Measurements from ENCODE around the gene OTOP2. TPM values are rescaled to one million over a fixed set of nuclear protein-coding genes. Genes with fewer than 3 reads are reported as not detected.

Gene OTOP2
- total RNA-seq, 1 donor from 2014 or later: not detected

DNA sequence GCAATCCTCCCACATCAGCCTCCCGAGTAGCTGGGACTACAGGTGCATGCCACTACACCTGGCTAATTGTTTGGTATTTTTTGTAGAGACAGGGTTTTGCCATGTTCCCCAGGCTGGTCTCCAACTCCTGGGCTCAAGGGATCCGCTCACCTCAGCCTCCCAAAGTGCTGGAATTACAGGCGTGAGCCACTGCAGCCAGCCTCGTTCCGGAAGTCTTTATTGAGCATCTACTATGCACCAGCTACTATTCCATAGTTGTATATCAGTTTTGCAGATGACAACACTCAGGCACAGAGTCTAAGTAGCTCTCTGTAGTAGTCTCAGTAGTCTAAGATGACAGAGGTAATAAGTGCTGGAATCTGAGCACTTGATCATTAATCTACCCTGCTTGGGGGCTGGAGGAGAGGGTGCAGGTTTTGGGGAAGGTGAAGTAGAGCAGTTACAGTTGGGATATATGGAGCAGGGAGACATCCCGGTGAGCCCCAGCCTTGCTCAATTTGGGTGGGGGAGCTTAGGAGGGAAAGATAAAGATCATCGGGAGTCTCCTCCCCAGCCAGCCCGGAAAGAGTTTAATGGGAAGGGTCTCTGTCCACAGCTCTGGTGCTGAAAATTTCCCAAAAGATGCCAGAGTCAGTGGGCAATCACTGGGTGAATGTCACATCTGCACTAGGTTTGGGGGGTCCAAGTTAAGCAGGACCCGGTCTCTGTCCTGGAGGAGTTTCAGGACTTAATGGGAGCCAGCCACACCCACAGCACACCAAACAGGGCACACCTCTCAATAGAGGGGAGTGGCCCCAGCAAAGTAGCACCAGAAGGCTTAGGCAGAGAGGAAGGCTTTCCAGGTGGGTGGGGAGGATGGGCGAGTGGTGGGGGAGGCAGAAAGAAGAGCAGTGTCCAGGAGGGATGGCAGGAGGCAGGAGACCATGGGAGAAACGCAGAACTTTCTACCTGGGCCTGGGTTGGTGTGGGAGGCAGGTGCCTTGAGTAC, 13.3 kb downstream of the OTOP2 start:
- Mint-ChIP-seq H3K9me3 (ENCODE audit: unreplicated experiment) (no peaks in the 10 kb centered on the region), H3K4me1 (ENCODE audit: low read depth, unreplicated experiment) (peaks cover 7% of the 10 kb centered on the region), H3K27me3 (ENCODE audit: unreplicated experiment) (peaks cover 29% of the 10 kb centered on the region), H3K36me3 (ENCODE audit: unreplicated experiment) (no peaks in the 10 kb centered on the region), H3K4me3 (ENCODE audit: unreplicated experiment) (no peak overlapping the region), H3K27ac (ENCODE audit: unreplicated experiment) (no peak overlapping the region)
- TF ChIP-seq, protein P1, sequence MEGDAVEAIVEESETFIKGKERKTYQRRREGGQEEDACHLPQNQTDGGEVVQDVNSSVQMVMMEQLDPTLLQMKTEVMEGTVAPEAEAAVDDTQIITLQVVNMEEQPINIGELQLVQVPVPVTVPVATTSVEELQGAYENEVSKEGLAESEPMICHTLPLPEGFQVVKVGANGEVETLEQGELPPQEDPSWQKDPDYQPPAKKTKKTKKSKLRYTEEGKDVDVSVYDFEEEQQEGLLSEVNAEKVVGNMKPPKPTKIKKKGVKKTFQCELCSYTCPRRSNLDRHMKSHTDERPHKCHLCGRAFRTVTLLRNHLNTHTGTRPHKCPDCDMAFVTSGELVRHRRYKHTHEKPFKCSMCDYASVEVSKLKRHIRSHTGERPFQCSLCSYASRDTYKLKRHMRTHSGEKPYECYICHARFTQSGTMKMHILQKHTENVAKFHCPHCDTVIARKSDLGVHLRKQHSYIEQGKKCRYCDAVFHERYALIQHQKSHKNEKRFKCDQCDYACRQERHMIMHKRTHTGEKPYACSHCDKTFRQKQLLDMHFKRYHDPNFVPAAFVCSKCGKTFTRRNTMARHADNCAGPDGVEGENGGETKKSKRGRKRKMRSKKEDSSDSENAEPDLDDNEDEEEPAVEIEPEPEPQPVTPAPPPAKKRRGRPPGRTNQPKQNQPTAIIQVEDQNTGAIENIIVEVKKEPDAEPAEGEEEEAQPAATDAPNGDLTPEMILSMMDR (IDR thresholded peaks at IDR 0.05; ENCODE audit: partially characterized antibody, unreplicated experiment): no peak
- DNase-seq: no peak

DNA sequence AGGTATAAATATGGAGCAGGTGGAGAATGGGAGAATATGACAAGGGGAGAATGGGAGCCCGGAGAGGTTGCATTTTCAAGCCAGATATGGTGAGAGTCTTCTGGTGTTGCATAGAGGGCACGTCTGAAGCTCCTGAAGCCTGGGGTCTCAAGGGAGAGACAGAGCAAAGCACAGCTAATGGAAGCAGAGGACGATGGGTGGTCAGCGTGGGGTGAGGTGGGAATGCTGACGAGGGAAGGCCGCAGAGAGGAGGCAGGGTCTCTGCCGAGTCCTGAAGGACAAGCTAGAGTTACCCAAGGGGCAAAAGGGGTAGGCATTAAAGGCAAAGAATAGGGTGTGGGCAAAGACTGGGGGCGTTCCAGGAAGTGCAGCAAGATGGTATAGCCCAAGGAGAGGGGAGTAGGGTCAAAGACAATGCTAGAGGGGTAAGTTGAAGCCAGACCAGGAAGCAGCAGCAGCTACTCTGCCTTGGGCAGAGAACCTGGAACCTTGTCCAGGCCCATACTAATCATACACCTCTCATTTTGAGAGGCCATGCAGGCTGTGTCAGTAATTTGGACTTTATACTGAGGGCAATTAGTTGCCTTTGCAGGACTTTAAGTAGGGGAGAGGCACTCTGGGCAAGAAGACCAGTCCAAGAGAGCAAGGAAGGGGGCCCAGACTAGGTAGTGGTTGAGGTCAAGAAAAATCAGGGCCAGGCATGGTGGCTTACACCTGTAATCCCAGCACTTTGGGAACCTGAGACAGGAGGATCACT, 14.3 kb downstream of the OTOP2 start:
- no peaks in the 10 kb centered on the region for H3K36me3 Mint-ChIP-seq (ENCODE audit: unreplicated experiment)
- peaks cover 25% of the 10 kb centered on the region for H3K27me3 Mint-ChIP-seq (ENCODE audit: unreplicated experiment)
- peak overlapping the region; percentile 21 for H3K4me3 Mint-ChIP-seq (ENCODE audit: unreplicated experiment)
- H3K4me1 Mint-ChIP-seq (ENCODE audit: low read depth, unreplicated experiment): peaks cover 4% of the 10 kb centered on the region
- no peak for DNase-seq
- TF ChIP-seq, protein P1 (IDR thresholded peaks at IDR 0.05; ENCODE audit: partially characterized antibody, unreplicated experiment): no peak
- no peak overlapping the region for H3K27ac Mint-ChIP-seq (ENCODE audit: unreplicated experiment)
- no peaks in the 10 kb centered on the region for H3K9me3 Mint-ChIP-seq (ENCODE audit: unreplicated experiment)

DNA sequence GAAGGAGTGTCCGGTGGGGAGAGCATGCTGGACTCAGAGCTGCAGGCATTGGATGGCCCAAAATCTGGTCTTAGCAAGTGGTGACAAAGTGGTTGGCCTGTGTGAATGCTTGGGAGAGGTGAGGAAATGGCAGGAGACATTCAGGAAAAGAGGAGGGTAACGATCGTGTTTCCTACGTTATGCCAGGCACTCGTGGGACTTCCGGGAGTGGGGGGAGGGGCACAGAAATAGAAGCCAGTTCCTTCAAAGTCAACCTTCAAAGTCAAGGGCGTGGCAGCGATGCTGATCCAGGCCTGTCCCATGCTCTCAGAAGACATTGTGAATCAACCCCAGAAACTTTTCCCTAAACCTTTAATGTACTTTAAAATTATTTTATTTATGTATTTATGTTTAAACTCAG, 15.5 kb downstream of the OTOP2 start:
- H3K4me3 Mint-ChIP-seq (ENCODE audit: unreplicated experiment): no peak overlapping the region
- no peak overlapping the region for H3K27ac Mint-ChIP-seq (ENCODE audit: unreplicated experiment)
- TF ChIP-seq, protein P1 (IDR thresholded peaks at IDR 0.05; ENCODE audit: partially characterized antibody, unreplicated experiment): no peak
- H3K4me1 Mint-ChIP-seq (ENCODE audit: low read depth, unreplicated experiment): peaks cover 2% of the 10 kb centered on the region
- no peak for DNase-seq
- peaks cover 1% of the 10 kb centered on the region for H3K9me3 Mint-ChIP-seq (ENCODE audit: unreplicated experiment)
- H3K27me3 Mint-ChIP-seq (ENCODE audit: unreplicated experiment): peaks cover 24% of the 10 kb centered on the region
- H3K36me3 Mint-ChIP-seq (ENCODE audit: unreplicated experiment): no peaks in the 10 kb centered on the region

DNA sequence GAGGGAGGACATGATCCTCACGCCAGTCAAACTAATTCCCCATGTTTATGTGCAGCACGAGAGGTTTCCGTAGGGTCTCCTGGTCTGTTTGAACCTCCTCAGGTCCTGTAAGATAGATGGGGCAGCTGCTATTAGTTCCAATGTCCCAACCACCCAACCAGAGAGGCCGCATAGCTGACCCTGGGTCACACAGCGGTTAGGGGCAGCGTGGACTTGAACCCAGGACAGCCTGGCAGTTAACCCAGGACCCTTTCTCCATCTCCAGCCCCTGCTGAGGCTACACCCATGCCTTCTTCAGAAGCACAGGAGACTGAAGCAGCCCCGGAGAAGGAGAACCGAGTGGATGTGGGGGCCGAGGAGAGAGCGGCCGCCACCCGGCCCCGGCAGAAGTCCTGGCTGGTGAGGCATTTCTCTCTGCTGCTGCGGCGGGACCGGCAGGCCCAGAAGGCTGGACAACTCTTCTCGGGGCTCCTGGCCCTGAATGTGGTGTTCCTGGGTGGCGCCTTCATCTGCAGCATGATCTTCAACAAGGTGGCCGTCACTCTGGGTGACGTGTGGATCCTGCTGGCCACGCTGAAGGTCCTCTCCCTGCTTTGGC, 17.2 kb downstream of the OTOP2 start:
- no peak overlapping the region for H3K27ac Mint-ChIP-seq (ENCODE audit: unreplicated experiment)
- TF ChIP-seq, protein P1 (IDR thresholded peaks at IDR 0.05; ENCODE audit: partially characterized antibody, unreplicated experiment): no peak
- H3K4me1 Mint-ChIP-seq (ENCODE audit: low read depth, unreplicated experiment): peaks cover 2% of the 10 kb centered on the region
- no peak for DNase-seq
- H3K36me3 Mint-ChIP-seq (ENCODE audit: unreplicated experiment): no peaks in the 10 kb centered on the region
- H3K9me3 Mint-ChIP-seq (ENCODE audit: unreplicated experiment): peaks cover 1% of the 10 kb centered on the region
- peaks cover 30% of the 10 kb centered on the region for H3K27me3 Mint-ChIP-seq (ENCODE audit: unreplicated experiment)
- H3K4me3 Mint-ChIP-seq (ENCODE audit: unreplicated experiment): no peak overlapping the region

All from glutamatergic neuron (in vitro differentiated cells).